A549 (cell line): ENCODE data around the gene SIGLEC1. TPM values are rescaled to one million over a fixed set of nuclear protein-coding genes. Genes with fewer than 3 reads are reported as not detected.

ENCODE experiments used
- ATAC-seq, 2 experiments: fragments of 200-7000 bp in 1 of 2; fragments of >200 bp in 1 of 2; cut with Nextera tagmentation in 1 of 2; cut with Tn5 transposase in 1 of 2; 3 replicates each; pipeline versions ENCODE4 v1.8.0 to v1.9.1; 2018 to 2020; ENCODE audit warnings: mild to moderate bottlenecking in 1 of 2, moderate library complexity in 1 of 2
- CTCF ChIA-PET: fragments of 300-600 bp; sonication (Branson Sonifier 250); formaldehyde crosslinking; extraction: SDS; loops from one replicate; lab custom pipeline; 2021; ENCODE audit warnings: antibody characterized with exemption, inconsistent platforms; lab: Yijun Ruan, JAX
- POLR2A ChIA-PET: fragments of 350-600 bp; formaldehyde crosslinking; extraction: SDS; loops from one replicate; lab custom pipeline; 2021; ENCODE audit warnings: antibody characterized with exemption, inconsistent platforms; lab: Yijun Ruan, JAX
- DNase-seq, 2 experiments: peaks; one replicate each; pipeline versions ENCODE4 v3.0.0 to v3.0.0-alpha.2; 2011 to 2016; ENCODE audit warnings: low read depth in 1 of 2, low spot score in 1 of 2
- FAIRE-seq: peaks from 2 replicates; lab custom pipeline; 2011; peaks lifted over from hg19 to GRCh38; lab: Jason Lieb, UNC
- H3K27ac ChIP-seq, 2 experiments: fragments of >200 bp; sonication (Bioruptor Twin); formaldehyde crosslinking; 3 replicates each; pipeline ENCODE4 v1.5.1; 2016 to 2017
- H3K4me1 ChIP-seq: fragments of >200 bp; sonication (Bioruptor Twin); formaldehyde crosslinking; 3 replicates; pipeline ENCODE4 v1.6.1; 2016
- H3K4me2 ChIP-seq: fragments of >200 bp; sonication (Bioruptor Twin); formaldehyde crosslinking; 3 replicates; pipeline ENCODE4 v1.6.1; 2016
- H3K4me3 ChIP-seq: fragments of >200 bp; sonication (Bioruptor Twin); formaldehyde crosslinking; 3 replicates; pipeline ENCODE4 v1.5.1; 2016
- H3K9me3 ChIP-seq: fragments of >200 bp; sonication (Bioruptor Twin); formaldehyde crosslinking; 3 replicates; pipeline ENCODE4 v1.6.1; 2016
- BHLHE40 ChIP-seq: IDR thresholded peaks from 2 replicates; pipeline ENCODE4 v1.6.1; 2012; ENCODE audit warnings: low read depth, low read length, inconsistent platforms
- CHD4 ChIP-seq: fragments of 200-600 bp; sonication (generic); IDR thresholded peaks from 2 replicates; pipeline ENCODE4 v1.6.1; 2016; ENCODE audit warnings: antibody characterized with exemption, mild to moderate bottlenecking, borderline replicate concordance
- EHF ChIP-seq: fragments of 250-450 bp; sonication (Bioruptor Pico); IDR thresholded peaks from 2 replicates; pipeline ENCODE4 v1.5.0; 2020; ENCODE audit warnings: mild to moderate bottlenecking
- HDAC2 ChIP-seq: fragments of 200-600 bp; sonication (generic); IDR thresholded peaks from 2 replicates; pipeline ENCODE4 v1.6.1; 2016
- HOXA7 ChIP-seq: fragments of 250-450 bp; sonication (Bioruptor Pico); IDR thresholded peaks from 2 replicates; pipeline ENCODE4 v1.5.0; 2020; ENCODE audit warnings: mild to moderate bottlenecking, moderate library complexity
- JUN ChIP-seq, 2 experiments: fragments of >200 bp; sonication (Bioruptor Twin); formaldehyde crosslinking; IDR thresholded peaks; 2 replicates in 1 of 2; 3 replicates in 1 of 2; pipeline ENCODE4 v1.6.1; 2016 to 2017
- KDM1A ChIP-seq: fragments of 200-600 bp; sonication (generic); IDR thresholded peaks from 2 replicates; pipeline ENCODE4 v1.6.1; 2016; ENCODE audit warnings: low read depth, mild to moderate bottlenecking
- MAZ ChIP-seq: fragments of 150-350 bp; IDR thresholded peaks from 2 replicates; pipeline ENCODE4 v1.6.1; 2014; ENCODE audit warnings: antibody characterized with exemption, low read depth, low read length, borderline replicate concordance
- MYC ChIP-seq: IDR thresholded peaks from 2 replicates; pipeline ENCODE4 v1.6.1; 2012; ENCODE audit warnings: mild to moderate bottlenecking, inconsistent platforms, low read length, improper control_type of control experiment, borderline replicate concordance
- REST ChIP-seq: fragments of 200-600 bp; sonication (generic); IDR thresholded peaks from 2 replicates; pipeline ENCODE4 v1.6.1; 2016; ENCODE audit warnings: antibody characterized with exemption, mild to moderate bottlenecking, moderate library complexity
- RNF2 ChIP-seq: fragments of 200-600 bp; sonication (generic); IDR thresholded peaks from 2 replicates; pipeline ENCODE4 v1.6.1; 2016; ENCODE audit warnings: low read depth, mild to moderate bottlenecking, antibody characterized with exemption, moderate library complexity, borderline replicate concordance
- SMC3 ChIP-seq: fragments of >200 bp; sonication (Bioruptor Twin); formaldehyde crosslinking; IDR thresholded peaks from 3 replicates; pipeline ENCODE4 v1.6.1; 2018; ENCODE audit warnings: inconsistent platforms
- ZFP36 ChIP-seq: fragments of 450-650 bp; IDR thresholded peaks from 2 replicates; pipeline ENCODE4 v1.6.1; 2014; ENCODE audit warnings: borderline replicate concordance; ENCODE audit not compliant: partially characterized antibody
- WGBS: methylation state at CpG from one replicate; pipeline ENCODE4 v1.1.6; 2017; ENCODE audit errors: missing lambda C conversion rate; 5-methylcytosine and 5-hydroxymethylcytosine counted together
- polyA plus RNA-seq, 4 experiments: library from polyadenylated mRNA; depleted of rRNA in 3 of 4; stranded (reverse); fragments of >200 nt; fragmentation: RNase III in 1 of 4; extraction: RNeasy Plus Mini Kit Qiagen cat#74134 plus additional on column Dnase treatment in 1 of 4; gene quantifications; 2 replicates in 3 of 4; 3 replicates in 1 of 4; pipeline ENCODE4 v1.2.3, GENCODE V29; 2011 to 2017
- TF ChIP-seq, protein P1 (sequence below): fragments of >200 bp; sonication (Bioruptor Twin); formaldehyde crosslinking; IDR thresholded peaks from 3 replicates; pipeline ENCODE4 v1.5.1; 2016

SIGLEC1 gene
- polyA plus RNA-seq, 2 of the 4 experiments (the other 2 are of a cell fraction), result 0.01 TPM; not detected in 1

DNA sequence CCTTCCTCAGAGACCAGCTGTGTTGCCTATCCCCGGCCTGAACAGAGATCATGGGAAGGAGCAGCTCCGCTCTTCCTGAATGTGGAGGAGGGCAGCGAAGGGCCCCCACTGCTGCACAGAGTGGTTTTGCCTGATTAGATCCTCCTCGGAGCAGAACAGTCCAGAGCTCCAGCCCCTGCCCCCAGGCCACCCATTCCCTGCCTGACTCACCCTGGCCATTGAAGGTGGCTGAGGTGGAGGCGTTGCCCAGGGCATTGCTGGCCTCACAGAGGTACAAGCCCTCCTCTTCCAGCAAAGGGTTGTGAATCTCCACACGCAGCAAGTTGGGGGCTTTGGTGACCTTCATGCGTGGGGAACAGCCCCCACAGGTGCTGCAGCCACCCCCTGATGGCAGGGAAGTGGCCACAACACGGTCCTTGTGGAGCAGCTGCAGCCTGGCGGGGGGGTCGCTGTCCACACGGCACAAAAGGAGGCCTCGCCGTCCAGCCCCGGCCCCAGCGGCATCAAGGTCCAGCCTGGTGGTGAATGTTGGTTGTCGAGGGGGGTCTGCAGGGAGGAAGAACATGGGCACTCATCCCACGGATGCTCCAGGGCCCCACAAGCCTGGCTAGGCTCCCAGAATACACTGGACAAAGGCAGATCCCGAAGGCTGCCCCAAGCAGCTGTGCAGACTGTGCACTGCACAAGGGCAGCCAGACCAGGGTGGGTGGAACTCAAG lies 14.7 kb downstream of the SIGLEC1 start:
- WGBS, result 49% methylated on average over 18 of the region's 18 CpGs
- DNase-seq (no peak), ATAC-seq (peak; percentile 32 to 42; a peak in 3 of 6 replicates), FAIRE-seq (no peak)
- Histone ChIP-seq H3K4me2 (no peak overlapping the region), H3K4me1 (no peaks in the 10 kb centered on the region), H3K4me3 (no peak overlapping the region), H3K27ac (no peak overlapping the region), H3K9me3 (0 out of 3 replicates have a peak, but pooled peaks cover 2% of the 10 kb centered on the region)
- TF ChIP-seq MYC (no peak), KDM1A (no peak), CHD4 (no peak), SMC3 (no peak), ZFP36 (no peak), BHLHE40 (no peak), MAZ (no peak), REST (no peak), HOXA7 (no peak), EHF (CRISPR knock-in tag) (no peak)
- ChIA-PET CTCF (interaction anchor here (0.7 to 61.5 kb wide), 6 partner anchors 10 to 135 kb away, joined by 4 to 2233 read pairs (median 8); partner anchors contain the start of genes ADAM33, ADISSP, HSPA12B and SIGLEC1), POLR2A (no interaction called here)

DNA sequence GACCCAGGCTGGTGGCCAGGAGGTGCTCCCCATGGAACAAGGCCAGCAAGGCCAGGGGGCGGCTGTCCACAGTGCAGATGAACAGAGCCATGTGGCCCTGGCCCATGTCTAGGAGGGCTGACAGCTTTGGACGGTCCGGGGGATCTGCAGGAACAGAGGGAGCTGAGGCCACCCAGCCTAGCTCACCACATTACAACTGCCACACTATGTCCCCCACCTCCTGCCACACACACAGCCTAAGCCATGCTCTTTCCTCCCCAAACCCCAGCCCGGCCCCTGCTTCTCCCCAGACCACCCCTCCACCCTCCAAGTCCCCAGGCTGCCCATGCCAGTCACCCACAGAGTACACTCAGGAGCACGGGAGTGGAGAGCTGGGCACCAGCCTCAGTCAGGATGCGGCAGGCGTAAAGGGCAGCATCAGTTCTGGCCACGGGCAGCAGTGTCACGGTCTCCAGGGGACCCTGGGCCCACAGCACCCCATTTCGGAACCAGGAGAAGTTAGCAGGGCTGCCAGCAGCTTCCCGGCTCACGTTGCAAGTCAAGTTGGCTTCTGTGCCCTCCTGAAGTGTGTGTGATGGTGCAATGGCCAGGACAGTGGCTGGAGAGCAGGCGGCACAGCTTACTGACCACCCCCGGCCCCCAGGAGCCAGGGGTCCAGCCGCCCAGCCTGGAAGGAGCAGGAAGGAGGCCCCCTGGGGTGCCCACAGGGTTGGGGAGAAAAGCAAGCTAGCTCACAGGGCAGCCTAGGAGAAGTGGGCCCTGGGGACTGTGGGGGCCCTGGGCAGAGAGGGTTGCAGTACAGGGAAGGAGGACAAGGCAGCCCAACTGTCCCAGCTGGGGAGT lies 15.4 kb downstream of the SIGLEC1 start:
- Histone ChIP-seq H3K27ac (no peak overlapping the region), H3K4me2 (no peak overlapping the region), H3K4me3 (no peak overlapping the region), H3K9me3 (0 out of 3 replicates have a peak, but pooled peaks cover 2% of the 10 kb centered on the region), H3K4me1 (no peaks in the 10 kb centered on the region)
- FAIRE-seq, result no peak
- no peak; a peak in 1 of 6 replicates for ATAC-seq
- WGBS, result 43% methylated on average over 12 of the region's 15 CpGs
- CTCF ChIA-PET, result interaction anchor here (0.7 to 61.5 kb wide), 6 partner anchors 10 to 147 kb away, joined by 3 to 2233 read pairs (median 5); partner anchors contain the start of genes ADAM33, ADISSP, HSPA12B and SIGLEC1
- TF ChIP-seq HDAC2, result no peak
- TF ChIP-seq ZFP36, result no peak
- TF ChIP-seq JUN (IDR thresholded peaks at IDR 0.05), result no peak
- no peak for DNase-seq
- POLR2A ChIA-PET, result no interaction called here

- Histone ChIP-seq H3K27ac (no peak overlapping the region), H3K4me2 (no peak overlapping the region), H3K4me1 (no peaks in the 10 kb centered on the region), H3K4me3 (no peak overlapping the region), H3K9me3 (0 out of 3 replicates have a peak, but pooled peaks cover 2% of the 10 kb centered on the region)
- ATAC-seq, result no peak
- ChIA-PET CTCF (interaction anchor here (0.9 to 61.5 kb wide), 4 partner anchors 9 to 147 kb away, joined by 3 to 2233 read pairs (median 96); partner anchors contain the start of genes ADAM33, ADISSP, HSPA12B and SIGLEC1), POLR2A (no interaction called here)
- whole genome bisulfite sequencing, result 35% methylated on average over 1 of the region's 1 CpG
- TF ChIP-seq, protein P1, sequence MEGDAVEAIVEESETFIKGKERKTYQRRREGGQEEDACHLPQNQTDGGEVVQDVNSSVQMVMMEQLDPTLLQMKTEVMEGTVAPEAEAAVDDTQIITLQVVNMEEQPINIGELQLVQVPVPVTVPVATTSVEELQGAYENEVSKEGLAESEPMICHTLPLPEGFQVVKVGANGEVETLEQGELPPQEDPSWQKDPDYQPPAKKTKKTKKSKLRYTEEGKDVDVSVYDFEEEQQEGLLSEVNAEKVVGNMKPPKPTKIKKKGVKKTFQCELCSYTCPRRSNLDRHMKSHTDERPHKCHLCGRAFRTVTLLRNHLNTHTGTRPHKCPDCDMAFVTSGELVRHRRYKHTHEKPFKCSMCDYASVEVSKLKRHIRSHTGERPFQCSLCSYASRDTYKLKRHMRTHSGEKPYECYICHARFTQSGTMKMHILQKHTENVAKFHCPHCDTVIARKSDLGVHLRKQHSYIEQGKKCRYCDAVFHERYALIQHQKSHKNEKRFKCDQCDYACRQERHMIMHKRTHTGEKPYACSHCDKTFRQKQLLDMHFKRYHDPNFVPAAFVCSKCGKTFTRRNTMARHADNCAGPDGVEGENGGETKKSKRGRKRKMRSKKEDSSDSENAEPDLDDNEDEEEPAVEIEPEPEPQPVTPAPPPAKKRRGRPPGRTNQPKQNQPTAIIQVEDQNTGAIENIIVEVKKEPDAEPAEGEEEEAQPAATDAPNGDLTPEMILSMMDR, result peak; percentile 36; the same call in 2 of the 3 replicates
- TF ChIP-seq RNF2, result no peak
- FAIRE-seq, result peak; percentile 13
- DNase-seq, result no peak
Observed at GRCh38 chr20:3696200-3696599, 16.2 kb downstream of the SIGLEC1 start.
